Upper lobe of left lung (tissue), 4 donors: ENCODE data around the gene TRHDE.

Experiments
- POLR2AphosphoS5 ChIP-seq, 2 donors: sonication (generic); formaldehyde crosslinking; IDR thresholded peaks; one replicate each; pipeline ENCODE4 v1.5.1; 2017; ENCODE audit warnings: antibody characterized with exemption in 2 of 2
- TF ChIP-seq, protein P1 (sequence below), 6 experiments: fragments of 450-650 bp in 4 of 6; fragments of 200-600 bp in 2 of 6; sonication (generic) in 2 of 6; IDR thresholded peaks; one replicate each; pipeline ENCODE4 v1.5.1; 2016 to 2019; ENCODE audit warnings: antibody characterized with exemption in 6 of 6

DNA sequence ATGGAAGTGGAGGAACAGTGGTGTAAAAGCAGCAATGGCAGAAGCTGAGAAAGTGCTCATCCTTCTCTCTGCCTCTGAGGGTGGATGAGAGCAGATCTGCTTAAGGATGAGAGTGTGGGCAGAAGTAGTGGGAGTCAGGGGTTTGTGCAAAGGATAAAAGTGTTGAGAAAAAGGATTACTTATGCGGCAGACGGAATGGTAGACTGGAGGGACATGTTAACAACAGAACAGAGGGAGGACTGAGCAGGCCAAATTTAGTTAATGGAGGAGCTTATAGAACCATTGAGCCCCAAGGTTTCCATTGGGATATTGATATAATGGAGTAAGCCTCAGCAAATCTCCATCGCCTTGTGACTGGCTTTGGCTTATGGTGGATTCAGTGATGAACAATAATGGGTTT lies 25.5 kb downstream of the TRHDE start:
- TF ChIP-seq, protein P1, sequence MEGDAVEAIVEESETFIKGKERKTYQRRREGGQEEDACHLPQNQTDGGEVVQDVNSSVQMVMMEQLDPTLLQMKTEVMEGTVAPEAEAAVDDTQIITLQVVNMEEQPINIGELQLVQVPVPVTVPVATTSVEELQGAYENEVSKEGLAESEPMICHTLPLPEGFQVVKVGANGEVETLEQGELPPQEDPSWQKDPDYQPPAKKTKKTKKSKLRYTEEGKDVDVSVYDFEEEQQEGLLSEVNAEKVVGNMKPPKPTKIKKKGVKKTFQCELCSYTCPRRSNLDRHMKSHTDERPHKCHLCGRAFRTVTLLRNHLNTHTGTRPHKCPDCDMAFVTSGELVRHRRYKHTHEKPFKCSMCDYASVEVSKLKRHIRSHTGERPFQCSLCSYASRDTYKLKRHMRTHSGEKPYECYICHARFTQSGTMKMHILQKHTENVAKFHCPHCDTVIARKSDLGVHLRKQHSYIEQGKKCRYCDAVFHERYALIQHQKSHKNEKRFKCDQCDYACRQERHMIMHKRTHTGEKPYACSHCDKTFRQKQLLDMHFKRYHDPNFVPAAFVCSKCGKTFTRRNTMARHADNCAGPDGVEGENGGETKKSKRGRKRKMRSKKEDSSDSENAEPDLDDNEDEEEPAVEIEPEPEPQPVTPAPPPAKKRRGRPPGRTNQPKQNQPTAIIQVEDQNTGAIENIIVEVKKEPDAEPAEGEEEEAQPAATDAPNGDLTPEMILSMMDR (IDR thresholded peaks at IDR 0.05), result no peak
- TF ChIP-seq POLR2AphosphoS5 (IDR thresholded peaks at IDR 0.05), result no peak
